Neural cell (in vitro differentiated cells): Measurements from ENCODE around the gene FAF1. TPM values are rescaled to one million over a fixed set of nuclear protein-coding genes. Genes with fewer than 3 reads are reported as not detected.
A peak's percentile ranks its signal among the peaks of the same experiment; 100 is the strongest.

Experiments
- H2AFZ ChIP-seq: fragments of 200-600, 300-800 bp; sonication (generic), shearing (Covaris generic); 2 replicates; pipeline ENCODE4 v1.6.0; 2014; ENCODE audit warnings: low read depth, mild to moderate bottlenecking, antibody characterized with exemption, low read length, moderate library complexity
- H3F3A ChIP-seq: fragments of 200-600 bp; shearing (Covaris generic); 2 replicates; pipeline ENCODE4 v1.6.1; 2016; ENCODE audit warnings: mild to moderate bottlenecking, moderate library complexity, mixed read lengths, antibody characterized with exemption, low read length; ENCODE audit not compliant: insufficient read depth, poor library complexity, severe bottlenecking
- H3K27ac ChIP-seq: fragments of 200-600, 300-800 bp; sonication (generic), shearing (Covaris generic); 2 replicates; pipeline ENCODE4 v1.5.1; 2014; ENCODE audit warnings: mild to moderate bottlenecking, low read length, moderate library complexity
- H3K27me3 ChIP-seq: fragments of 300-800, 200-600 bp; sonication (generic), shearing (Covaris generic); 2 replicates; pipeline ENCODE4 v1.6.0; 2014; ENCODE audit warnings: mild to moderate bottlenecking, low read depth, low read length, moderate library complexity; ENCODE audit not compliant: insufficient read depth
- H3K36me3 ChIP-seq: fragments of 300-800, 200-600 bp; sonication (generic), shearing (Covaris generic); 2 replicates; pipeline ENCODE4 v1.5.1; 2014; ENCODE audit warnings: mild to moderate bottlenecking, antibody characterized with exemption, low read length, moderate library complexity; ENCODE audit not compliant: insufficient read depth
- H3K4me2 ChIP-seq: fragments of 300-800, 200-600 bp; sonication (generic), shearing (Covaris generic); 2 replicates; pipeline ENCODE4 v1.6.0; 2014; ENCODE audit warnings: mild to moderate bottlenecking, low read length
- H3K4me3 ChIP-seq: fragments of 300-800, 200-600 bp; sonication (generic), shearing (Covaris generic); 2 replicates; pipeline ENCODE4 v1.5.1; 2014; ENCODE audit warnings: mild to moderate bottlenecking, low read length, moderate library complexity
- H3K79me2 ChIP-seq: fragments of 200-600 bp; shearing (Covaris generic); replicated peaks from 2 replicates; pipeline ENCODE4 v1.6.0; 2014; ENCODE audit warnings: mild to moderate bottlenecking, low read length, moderate library complexity; ENCODE audit not compliant: insufficient read depth
- H3K9ac ChIP-seq: fragments of 300-800, 200-600 bp; sonication (generic), shearing (Covaris generic); 2 replicates; pipeline ENCODE4 v1.6.1; 2016; ENCODE audit warnings: mild to moderate bottlenecking, low read length, mixed read lengths
- H3K9me2 ChIP-seq: fragments of 200-600 bp; shearing (Covaris generic); 2 replicates; pipeline ENCODE4 v1.6.1; 2016; ENCODE audit warnings: mild to moderate bottlenecking, low read length, mixed read lengths; ENCODE audit not compliant: insufficient read depth
- H3K9me3 ChIP-seq: fragments of 200-600, 300-800 bp; sonication (generic), shearing (Covaris generic); 2 replicates; pipeline ENCODE4 v1.6.1; 2016; ENCODE audit warnings: mild to moderate bottlenecking, mixed run types, low read length, moderate library complexity, mixed read lengths
- H4K20me1 ChIP-seq: fragments of 200-600 bp; shearing (Covaris generic); 2 replicates; pipeline ENCODE4 v1.6.1; 2016; ENCODE audit warnings: mild to moderate bottlenecking, mixed run types; ENCODE audit not compliant: insufficient read depth
- EP300 ChIP-seq: fragments of 450-650 bp; conservative IDR thresholded peaks from 2 replicates; pipeline ENCODE4 v1.6.1; 2014; ENCODE audit warnings: antibody characterized with exemption, mild to moderate bottlenecking, moderate library complexity; ENCODE audit not compliant: poor library complexity, severe bottlenecking
- EZH2 ChIP-seq: fragments of 200-600, 300-800 bp; shearing (Covaris generic), sonication (generic); IDR thresholded peaks from 2 replicates; pipeline ENCODE4 v1.6.1; 2014; ENCODE audit warnings: antibody characterized with exemption, low read length, borderline replicate concordance, mild to moderate bottlenecking; ENCODE audit not compliant: insufficient read depth, poor library complexity, severe bottlenecking
- MXI1 ChIP-seq: fragments of 450-650 bp; conservative IDR thresholded peaks from 2 replicates; pipeline ENCODE4 v1.6.1; 2014; ENCODE audit warnings: antibody characterized with exemption, mild to moderate bottlenecking; ENCODE audit not compliant: poor library complexity, severe bottlenecking
- POLR2AphosphoS5 ChIP-seq: IDR thresholded peaks from 2 replicates; pipeline ENCODE4 v1.6.1; 2012
- RAD21 ChIP-seq: fragments of 450-650 bp; conservative IDR thresholded peaks from 2 replicates; pipeline ENCODE4 v1.6.1; 2014; ENCODE audit warnings: antibody characterized with exemption, mild to moderate bottlenecking, moderate library complexity
- SMC3 ChIP-seq: fragments of 450-650 bp; conservative IDR thresholded peaks from 2 replicates; pipeline ENCODE4 v1.6.1; 2014; ENCODE audit warnings: antibody characterized with exemption, mild to moderate bottlenecking, moderate library complexity; ENCODE audit not compliant: poor library complexity
- TAF1 ChIP-seq: IDR thresholded peaks from 2 replicates; pipeline ENCODE4 v1.6.1; 2012; ENCODE audit warnings: low read depth
- polyA plus RNA-seq: library from polyadenylated mRNA; depleted of rRNA; stranded (reverse); fragments of >200 nt; gene quantifications from 2 replicates; pipeline ENCODE4 v1.2.3, GENCODE V29; 2014
- TF ChIP-seq, protein P1 (sequence below): fragments of 450-650 bp; IDR thresholded peaks from 2 replicates; pipeline ENCODE4 v1.5.1; 2014; ENCODE audit warnings: antibody characterized with exemption, mild to moderate bottlenecking, moderate library complexity; ENCODE audit not compliant: poor library complexity, severe bottlenecking
- TF ChIP-seq, protein P2 (sequence below): IDR thresholded peaks from 2 replicates; pipeline ENCODE4 v1.6.1; 2012; ENCODE audit warnings: borderline replicate concordance

The FAF1 gene
- polyA plus RNA-seq, 1 donor from 2014 or later, result 52.1 TPM

DNA sequence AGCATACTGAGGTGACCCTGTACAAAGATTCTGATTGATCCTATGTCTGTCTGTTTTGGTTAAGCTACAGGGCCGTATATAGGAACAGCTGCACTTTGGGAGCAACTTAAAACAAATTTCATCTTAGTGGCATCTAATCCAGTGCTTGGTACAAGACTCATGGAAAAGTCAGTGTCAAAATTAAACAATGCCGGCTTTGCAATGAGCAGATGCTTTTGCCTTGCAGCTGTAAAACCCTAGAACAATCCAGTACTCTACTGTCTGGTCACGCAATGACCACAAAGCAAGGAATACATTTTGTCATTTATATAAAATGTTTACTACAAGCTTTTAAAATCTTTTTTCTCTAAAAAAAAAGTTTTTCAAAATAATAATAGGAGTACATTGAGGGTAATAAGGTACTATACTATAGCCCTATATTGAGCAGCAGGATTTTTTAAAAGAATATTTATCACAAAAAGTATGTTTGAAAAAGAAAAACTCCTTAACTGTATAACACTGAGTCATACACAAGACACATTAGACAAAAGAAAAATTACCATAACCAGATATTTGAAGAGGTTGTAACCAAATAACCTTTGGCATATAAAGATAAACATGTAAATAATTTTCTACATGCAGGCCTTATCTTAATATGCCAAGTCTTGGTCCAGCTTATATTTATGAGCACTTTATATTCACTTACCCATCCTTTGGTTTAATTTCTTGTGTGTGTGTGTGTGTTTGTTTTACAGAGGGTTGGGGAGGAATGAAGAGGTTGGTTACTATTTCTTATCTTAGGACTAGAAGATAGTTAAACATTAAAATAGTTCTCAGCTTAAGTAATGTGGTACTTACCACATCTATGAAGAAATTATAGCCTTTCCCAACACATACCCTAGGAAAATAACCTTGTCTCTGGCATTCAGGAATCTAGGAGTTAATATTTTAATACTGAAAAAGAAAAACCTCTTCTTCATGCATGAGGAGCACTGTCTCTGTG, 262.3 kb downstream of the FAF1 start:
- H3K9me2 ChIP-seq, result no peaks in the 10 kb centered on the region
- H3K36me3 ChIP-seq, result no peaks in the 10 kb centered on the region
- H3K79me2 ChIP-seq, result no peaks in the 10 kb centered on the region
- H3F3A ChIP-seq, result no peaks in the 10 kb centered on the region
- no peak overlapping the region for H2AFZ ChIP-seq
- no peak overlapping the region for H3K9ac ChIP-seq
- no peak overlapping the region for H3K27ac ChIP-seq
- H3K27me3 ChIP-seq, result no peaks in the 10 kb centered on the region
- H4K20me1 ChIP-seq, result no peaks in the 10 kb centered on the region
- no peak overlapping the region for H3K4me3 ChIP-seq
- TF ChIP-seq EZH2 (no peak), MXI1 (no peak), EP300 (no peak), RAD21 (no peak), POLR2AphosphoS5 (no peak), SMC3 (no peak), TAF1 (no peak)
- TF ChIP-seq, protein P1, sequence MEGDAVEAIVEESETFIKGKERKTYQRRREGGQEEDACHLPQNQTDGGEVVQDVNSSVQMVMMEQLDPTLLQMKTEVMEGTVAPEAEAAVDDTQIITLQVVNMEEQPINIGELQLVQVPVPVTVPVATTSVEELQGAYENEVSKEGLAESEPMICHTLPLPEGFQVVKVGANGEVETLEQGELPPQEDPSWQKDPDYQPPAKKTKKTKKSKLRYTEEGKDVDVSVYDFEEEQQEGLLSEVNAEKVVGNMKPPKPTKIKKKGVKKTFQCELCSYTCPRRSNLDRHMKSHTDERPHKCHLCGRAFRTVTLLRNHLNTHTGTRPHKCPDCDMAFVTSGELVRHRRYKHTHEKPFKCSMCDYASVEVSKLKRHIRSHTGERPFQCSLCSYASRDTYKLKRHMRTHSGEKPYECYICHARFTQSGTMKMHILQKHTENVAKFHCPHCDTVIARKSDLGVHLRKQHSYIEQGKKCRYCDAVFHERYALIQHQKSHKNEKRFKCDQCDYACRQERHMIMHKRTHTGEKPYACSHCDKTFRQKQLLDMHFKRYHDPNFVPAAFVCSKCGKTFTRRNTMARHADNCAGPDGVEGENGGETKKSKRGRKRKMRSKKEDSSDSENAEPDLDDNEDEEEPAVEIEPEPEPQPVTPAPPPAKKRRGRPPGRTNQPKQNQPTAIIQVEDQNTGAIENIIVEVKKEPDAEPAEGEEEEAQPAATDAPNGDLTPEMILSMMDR, result no peak
- TF ChIP-seq, protein P2, sequence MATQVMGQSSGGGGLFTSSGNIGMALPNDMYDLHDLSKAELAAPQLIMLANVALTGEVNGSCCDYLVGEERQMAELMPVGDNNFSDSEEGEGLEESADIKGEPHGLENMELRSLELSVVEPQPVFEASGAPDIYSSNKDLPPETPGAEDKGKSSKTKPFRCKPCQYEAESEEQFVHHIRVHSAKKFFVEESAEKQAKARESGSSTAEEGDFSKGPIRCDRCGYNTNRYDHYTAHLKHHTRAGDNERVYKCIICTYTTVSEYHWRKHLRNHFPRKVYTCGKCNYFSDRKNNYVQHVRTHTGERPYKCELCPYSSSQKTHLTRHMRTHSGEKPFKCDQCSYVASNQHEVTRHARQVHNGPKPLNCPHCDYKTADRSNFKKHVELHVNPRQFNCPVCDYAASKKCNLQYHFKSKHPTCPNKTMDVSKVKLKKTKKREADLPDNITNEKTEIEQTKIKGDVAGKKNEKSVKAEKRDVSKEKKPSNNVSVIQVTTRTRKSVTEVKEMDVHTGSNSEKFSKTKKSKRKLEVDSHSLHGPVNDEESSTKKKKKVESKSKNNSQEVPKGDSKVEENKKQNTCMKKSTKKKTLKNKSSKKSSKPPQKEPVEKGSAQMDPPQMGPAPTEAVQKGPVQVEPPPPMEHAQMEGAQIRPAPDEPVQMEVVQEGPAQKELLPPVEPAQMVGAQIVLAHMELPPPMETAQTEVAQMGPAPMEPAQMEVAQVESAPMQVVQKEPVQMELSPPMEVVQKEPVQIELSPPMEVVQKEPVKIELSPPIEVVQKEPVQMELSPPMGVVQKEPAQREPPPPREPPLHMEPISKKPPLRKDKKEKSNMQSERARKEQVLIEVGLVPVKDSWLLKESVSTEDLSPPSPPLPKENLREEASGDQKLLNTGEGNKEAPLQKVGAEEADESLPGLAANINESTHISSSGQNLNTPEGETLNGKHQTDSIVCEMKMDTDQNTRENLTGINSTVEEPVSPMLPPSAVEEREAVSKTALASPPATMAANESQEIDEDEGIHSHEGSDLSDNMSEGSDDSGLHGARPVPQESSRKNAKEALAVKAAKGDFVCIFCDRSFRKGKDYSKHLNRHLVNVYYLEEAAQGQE, result no peak
- H3K9me3 ChIP-seq, result no peaks in the 10 kb centered on the region
- H3K4me2 ChIP-seq, result no peak overlapping the region

DNA sequence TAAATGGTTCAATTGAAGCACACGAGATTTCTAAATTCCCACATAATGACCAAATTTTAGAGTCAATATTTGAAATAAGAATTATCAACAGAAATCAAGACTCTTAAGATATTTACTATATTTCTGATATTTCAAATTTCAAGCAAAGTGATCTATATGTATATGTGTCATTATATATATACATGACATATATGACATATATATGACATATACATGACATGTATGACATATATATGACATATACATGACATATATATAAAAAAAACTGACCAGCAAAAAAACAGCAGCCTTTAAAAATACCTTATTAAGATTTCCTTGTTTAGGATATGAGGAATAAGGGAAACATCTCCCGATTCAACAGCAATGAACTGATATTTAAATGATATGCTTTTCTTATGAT, 266.2 kb downstream of the FAF1 start:
- Histone ChIP-seq H3K9ac (no peak overlapping the region), H3K79me2 (no peaks in the 10 kb centered on the region), H3K9me3 (no peaks in the 10 kb centered on the region), H4K20me1 (no peaks in the 10 kb centered on the region), H3K4me2 (no peak overlapping the region), H3K4me3 (no peak overlapping the region), H3K27me3 (no peaks in the 10 kb centered on the region), H3F3A (no peaks in the 10 kb centered on the region), H2AFZ (no peak overlapping the region), H3K9me2 (no peaks in the 10 kb centered on the region), H3K27ac (no peak overlapping the region), H3K36me3 (no peaks in the 10 kb centered on the region)
- TF ChIP-seq, protein P1, result no peak
- peak; percentile 69 for TF ChIP-seq EP300
